ELR (cell line): ENCODE data around the gene LDLRAD1.
"Not testable (repeated sequence)": the region's sequence is repeated elsewhere in the genome, so short reads cannot be mapped to it uniquely, and the experiment has no call there.

Source experiments
- DNase-seq: peaks from one replicate; pipeline ENCODE4 v3.0.0-alpha.2; 2015; ENCODE audit warnings: low read depth

Gene LDLRAD1

DNA sequence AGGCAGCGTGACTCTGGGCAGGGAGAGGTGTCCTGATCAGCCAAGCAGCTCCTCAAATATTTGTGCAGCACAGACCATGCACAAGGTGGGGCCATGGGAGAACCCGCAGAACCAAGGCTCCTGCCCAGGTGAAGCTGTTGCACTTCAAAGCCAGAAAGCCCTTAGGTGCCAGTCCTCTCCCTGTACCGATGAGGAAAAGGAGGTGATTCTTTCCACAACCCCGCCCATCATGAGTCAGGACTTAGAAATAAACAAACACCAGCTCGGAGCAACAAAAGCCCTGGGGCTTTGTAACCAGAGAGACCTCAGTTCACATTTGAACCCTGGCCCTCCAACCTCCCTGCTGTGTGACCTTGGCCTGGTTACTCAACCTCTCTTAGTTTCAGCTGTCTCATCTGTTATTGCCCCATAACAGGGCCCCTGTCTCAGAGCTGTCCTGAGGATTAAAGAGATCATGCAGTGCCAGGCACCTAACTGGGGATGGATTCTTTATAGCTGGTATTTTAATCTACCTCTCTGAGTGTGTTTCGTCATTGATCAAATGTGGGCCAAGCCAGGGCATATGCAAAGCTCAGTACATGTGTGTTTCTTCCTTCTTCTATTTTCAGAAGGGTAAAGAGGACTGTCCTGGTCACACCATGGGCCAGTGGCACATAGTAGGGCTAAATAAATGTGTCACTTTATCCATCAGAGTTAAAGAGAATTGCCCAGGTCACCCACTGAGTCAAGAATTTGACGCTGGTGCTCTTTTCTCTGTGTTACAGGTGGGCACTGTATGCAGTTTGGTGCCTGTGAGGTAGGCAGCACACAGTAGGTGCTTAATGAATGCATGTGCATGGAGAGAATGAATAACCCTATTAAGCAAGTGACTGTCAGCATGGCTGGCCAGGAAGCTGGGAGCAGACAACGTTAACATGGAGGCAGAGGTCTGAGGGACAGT, 1.4 kb downstream of the LDLRAD1 start:
- DNase-seq, result peak; percentile 81

DNA sequence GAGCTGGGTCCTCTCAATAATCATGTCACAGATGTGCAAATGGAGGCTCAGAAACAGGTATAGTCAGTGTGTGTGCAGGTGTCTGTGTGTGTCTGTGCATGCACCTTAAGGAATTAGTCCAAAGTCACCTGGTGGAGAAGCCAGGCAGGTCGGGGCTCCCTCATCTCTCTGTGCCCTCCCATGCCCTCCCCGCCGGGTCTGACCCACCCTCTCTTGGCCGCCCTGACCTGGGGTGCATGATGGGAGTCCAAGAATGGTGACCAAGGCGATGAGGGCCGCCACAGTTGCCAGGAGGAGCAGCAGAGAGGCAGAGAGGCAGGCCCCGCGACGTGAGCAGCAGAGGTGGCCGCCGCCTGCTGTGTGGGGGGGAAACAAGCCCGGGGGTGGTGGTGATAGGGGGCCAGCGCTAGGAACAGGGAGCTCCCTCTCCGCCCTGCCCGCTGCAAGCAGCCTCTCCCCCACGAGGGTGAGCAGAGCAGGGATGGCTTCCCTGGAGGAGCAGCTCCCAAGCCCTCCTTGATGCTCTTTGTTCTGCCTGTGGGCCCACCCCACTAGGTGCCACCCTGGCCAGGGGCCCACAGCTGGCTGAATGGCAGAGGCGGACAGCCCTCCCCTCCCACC, 3.9 kb downstream of the LDLRAD1 start:
- DNase-seq, result no peak

DNA sequence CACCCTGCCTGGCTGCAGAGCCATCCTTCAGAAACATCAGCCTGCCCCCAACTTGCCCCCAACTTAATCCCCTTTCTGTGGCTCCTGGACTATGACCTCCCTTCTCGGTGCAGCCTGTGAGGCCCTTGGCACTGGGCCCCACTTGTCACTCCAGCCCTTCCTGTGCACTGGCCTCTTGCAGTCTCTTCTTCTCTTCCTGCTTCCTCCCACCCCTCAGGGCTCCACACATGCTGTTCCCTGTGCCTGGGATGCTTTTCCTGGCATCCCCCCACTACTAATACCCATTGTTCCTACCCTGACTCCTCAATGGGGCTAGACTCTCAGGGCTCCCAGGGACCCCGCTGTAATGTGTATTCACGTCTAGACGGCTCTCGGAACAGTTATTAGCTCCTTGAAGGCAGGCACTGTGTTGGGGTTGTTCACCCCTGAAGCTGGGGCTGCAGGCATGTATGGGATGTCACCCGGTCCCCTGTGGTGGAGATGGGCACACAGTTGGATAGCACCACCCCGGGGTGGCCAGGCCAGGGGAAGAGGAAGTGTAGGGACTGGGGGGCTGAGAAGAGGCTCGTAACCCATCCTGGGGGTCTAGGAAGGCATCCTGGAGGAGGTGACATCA, 4.5 kb downstream of the LDLRAD1 start:
- no peak for DNase-seq

DNA sequence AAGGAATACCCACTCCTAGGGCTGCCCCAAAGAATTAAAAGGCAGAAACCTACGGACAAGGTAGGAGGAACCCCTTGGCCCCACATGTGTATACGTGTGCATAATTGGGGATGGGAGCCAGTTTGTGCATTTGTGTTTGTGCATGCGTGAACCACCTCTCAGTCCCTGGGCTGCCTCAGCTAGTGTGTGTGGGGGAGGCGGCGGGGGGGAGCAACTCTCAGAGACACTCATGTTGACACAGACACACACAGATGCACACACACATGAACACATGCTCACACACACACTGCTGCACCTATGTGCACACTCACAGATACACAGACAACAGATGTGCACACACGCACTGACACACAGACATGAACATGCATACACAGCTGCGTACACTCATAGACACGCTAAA, 5.1 kb downstream of the LDLRAD1 start:
- no peak for DNase-seq

DNA sequence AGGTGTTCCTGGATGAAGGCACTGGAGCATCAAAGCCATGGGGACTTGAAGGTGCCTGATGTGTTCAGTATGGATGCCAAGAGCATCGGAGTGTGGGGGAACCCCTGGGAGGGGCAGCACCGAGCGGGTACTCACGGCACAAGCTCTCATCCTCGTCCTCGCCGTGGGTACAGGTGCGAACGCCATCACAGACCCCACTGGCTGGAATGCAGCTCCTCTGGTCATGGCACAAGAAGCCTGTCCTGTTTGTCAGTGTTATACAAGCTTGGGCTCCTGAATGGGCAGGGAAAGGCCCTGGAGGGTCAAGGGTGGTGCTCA, 6.0 kb downstream of the LDLRAD1 start:
- no peak for DNase-seq

DNA sequence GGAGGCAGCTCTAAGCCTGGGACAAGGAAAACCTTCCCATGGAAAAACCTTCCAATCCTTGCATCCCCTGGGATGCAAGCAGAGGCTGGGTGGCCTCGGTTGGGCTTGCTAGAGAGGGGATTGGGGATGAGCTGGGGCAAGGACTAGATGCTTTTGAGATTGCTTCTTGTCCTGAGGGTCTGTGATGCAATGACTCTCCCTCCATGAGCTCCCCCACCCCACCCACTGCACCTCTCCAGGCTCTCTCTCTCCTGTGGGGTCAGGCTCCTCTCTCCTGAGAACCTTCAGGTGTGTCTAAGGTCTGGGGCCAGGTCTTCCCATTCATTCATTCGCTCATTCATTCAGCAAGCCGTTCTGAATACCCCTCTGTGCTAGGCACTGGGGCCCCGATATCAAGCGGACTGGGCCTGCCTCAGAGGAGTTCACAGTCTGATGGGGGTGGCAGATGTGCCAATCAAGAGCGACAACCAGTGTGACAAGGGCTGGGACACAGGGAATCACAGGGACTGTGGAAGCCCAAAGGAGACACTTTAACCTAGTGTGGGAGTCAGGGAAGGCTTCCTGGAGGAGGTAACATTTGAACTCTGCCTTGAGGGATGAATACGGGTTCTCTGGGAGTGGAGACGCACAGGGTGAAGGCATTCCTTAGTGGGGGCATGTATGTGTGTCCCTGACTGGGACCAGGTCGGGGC, 6.5 kb downstream of the LDLRAD1 start:
- no peak for DNase-seq

DNA sequence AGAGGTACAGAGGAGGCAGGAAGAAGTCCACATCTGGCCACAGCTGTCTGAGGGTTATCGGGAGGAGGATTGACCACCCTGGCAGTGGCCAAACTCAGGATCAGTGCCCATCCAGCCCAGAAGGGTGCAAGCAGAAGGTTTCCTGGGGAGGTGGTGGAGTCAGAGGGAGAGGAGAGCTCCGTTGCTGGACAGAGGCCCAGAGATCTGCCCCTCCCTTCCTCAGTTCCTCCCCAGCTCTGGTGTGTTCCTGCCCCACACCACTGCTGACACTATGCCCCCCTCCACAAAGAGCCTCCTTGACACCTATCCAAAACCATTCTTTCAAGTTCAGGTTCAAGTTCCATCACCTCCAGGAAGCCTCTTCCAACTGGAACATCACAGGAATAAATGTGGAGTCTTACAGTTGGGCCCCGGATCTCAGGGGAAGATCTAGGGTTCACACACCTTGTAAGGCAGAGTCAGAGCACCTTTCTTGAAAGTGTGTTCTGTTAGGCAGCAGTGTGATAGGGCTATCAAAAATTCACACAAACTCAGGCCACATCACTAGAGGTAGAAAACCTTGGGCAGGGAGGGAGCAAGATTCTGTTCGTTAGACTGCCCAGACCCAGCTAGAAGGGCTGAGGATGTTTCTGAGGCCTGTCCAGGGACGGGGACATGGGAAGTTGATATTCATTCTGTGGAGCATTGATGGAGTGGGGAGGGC, 7.4 kb downstream of the LDLRAD1 start:
- DNase-seq, result no peak

DNA sequence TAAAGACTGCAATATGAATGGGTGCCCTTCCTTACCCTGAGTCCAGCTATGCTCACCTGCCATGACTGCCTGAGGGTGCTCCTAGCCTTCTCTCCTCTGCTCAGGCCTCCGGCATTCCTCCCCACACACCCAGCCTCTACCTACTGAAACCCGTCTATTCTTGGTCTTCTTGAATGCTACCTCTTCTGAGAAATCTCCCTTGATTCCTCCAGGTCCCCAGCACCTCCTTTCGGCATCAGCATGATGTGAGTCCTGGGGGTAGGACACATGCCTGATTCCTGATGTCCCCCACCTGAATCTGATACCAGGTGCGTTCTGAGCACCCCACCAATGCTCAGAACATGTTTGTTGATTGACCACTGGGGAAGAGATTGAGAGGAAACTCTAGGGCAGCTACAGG, 8.6 kb downstream of the LDLRAD1 start:
- no peak for DNase-seq

DNA sequence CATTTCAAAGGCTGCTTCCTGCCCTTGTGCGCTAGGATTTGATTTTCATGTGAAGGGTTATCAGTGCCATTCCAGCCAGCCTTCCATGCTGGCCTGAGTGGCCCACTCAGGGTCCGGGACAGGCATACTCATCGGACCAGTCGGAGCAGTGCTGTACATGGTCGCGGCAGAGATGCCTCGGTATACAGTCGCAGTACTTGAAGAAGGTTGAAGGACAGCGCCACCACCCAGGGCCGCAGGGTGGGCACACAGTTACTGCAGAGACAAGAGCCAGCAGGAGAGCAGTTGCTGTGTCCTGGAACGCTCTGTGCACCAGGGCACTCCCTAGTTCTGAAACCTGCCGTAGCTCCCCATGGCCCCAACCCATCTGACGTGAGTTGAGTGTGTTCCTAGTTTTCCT, 9.1 kb downstream of the LDLRAD1 start:
- no peak for DNase-seq

DNA sequence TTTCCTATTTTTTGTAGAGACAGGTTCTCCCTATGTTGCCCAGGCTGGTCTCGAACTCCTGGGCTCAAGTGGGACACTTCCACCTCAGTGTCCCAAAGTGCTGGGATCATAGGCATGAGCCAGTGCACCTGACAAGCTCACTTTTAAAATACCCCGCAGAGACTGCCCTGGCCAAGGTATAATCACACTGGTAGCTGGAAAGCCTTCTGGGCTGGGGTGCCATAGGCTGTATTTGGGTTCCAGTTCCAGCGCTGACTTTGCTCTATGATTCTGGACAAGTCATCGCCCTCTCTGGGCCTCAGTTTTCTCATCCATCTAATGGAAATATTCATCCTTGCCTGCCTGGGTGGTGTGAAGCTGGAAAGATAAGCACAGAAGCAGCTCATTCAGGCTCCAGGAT, 10.4 kb downstream of the LDLRAD1 start:
- no peak for DNase-seq

DNA sequence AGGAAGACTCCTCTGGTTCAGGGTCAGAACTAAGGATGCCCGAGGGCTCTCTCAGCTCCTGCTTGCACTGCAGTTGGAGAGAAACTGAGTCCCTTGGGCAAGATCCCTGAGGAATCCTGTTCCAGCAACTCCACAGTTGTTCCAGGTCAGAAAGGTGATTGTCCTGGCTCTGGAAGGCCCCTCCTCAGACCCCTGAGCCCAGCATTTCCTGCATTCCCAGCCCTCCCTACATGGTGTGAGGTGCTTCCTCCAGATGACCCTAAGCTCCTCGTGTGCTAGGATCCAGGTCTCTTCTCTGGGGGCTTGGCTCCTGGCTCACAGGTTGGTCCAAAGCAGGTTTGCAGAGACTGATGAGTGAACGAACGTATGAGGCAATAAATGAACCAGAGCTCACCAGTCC, 11.5 kb downstream of the LDLRAD1 start:
- no peak for DNase-seq

DNA sequence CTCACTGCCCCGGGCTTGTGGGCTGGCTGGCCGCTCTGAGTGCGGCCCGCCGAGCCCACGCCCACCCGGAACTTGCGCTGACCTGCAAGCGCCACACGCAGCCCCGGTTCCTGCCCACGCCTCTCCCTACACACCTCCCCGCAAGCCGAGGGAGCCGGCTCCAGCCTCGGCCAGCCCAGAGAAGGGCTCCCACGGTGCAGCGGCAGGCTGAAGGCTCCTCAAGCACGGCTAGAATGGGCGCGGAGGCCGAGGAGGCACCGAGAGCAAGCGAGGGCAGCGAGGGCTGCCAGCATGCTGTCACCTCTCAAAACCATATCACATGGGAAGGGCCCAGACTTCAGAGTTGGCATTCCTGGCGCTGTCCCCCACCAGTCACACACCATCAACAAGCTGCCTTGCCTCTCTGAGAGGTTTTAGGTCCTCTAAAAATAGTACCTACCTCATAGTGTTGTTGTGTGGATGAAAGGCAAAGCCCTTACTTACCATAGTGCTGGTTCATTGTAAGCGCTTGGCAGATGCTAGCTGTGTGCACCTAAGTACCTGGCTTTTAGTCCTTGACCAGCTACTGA, 13.4 kb downstream of the LDLRAD1 start:
- DNase-seq, result no peak

DNA sequence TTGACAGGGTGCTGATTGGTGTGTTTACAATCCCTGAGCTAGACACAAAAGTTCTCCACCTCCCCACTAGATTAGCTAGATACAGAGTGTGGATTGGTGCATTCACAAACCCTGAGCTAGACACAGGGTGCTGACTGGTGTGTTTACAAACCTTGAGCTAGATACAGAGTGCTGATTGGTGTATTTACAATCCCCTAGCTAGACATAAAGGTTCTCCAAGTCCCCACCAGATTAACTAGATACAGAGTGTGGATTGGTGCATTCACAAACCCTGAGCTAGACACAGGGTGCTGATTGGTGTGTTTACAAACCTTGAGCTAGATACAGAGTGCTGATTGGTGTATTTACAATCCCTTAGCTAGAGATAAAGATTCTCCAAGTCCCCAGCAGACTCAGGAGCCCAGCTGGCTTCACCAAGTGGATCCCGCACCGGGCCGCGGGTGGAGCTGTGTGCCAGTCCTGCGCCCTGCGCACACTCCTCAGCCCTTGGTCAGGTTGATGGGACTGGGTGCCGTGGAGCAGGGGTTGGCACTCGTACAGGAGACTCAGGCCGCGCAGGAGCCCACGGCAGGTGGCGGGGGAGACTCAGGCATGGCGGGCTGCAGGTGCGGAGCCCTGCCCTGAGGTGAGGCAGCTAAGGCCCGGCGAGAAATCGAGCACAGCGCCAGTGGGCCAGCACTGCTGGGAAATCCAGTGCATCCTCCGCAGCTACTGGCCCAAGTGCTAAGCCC, 14.1 kb downstream of the LDLRAD1 start:
- DNase-seq, result not testable (repeated sequence)

DNA sequence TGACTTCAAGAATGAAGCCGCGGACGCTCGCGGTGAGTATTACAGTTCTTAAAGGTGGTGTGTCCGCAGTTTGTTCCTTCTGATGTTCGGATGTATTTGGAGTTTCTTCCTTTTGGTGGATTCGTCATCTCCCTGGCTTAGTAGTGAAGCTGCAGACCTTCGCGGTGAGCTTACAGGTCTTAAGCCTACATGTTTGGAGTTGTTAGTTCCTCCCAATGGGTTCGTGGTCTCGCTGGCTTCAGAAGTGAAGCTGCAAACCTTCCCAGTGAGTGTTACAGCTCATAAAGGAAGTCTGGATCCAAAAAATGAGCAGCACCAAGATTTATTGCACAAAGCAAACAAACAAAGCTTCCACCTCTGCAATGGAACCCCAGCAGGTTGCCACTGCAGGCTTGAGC, 14.7 kb downstream of the LDLRAD1 start:
- no peak for DNase-seq

DNA sequence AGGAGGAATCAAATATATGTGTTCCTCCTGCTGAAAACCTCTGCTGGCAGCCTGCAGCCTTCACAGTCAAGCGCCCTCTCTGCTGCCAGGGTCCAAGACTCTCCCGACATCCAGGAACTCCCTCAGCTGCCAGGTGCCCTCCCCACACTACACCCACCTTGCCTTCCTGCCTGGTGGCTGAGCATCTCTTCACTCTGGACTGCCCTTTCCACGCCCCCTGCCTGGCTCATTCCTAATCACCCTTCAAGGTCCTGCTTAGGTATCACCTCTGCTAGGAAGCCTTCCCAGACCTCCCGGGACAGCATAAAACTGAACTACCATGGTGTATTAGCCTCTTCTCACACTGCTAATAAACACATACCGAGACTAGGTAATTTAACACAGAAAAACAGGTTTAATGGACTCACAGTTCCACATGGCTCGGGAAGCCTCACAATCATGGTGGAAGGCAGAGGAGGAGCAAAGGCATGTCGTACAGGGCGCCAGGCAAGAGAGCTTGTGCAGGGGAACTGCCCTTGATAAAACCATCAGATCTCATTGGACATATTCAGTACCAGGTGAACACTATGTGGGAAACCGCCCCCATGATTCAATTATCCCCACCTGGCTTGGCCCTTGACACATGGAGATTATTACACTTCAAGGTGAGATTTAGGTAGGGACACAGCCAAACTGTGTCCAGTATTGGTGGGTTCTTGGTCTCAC, 15.3 kb downstream of the LDLRAD1 start:
- DNase-seq, result no peak

DNA sequence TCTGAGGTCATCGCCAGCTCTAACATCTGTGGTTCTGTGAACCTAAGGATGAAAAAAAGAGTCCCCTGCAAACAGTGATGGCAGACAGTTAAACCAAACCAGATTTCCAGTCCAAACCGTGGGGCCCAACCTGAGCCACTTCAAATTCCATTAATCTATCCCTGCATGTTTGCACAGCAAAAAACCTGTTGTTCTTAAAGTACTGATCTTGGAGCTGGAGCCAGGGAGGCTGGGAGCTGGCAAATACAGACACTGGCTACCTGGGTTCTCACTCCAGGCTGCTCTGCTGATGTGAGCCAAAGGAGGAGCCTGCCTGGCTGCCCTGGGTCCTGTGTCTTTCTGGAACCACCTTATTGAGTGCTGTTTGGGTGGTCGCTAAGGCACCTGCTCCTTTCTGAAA, 16.4 kb downstream of the LDLRAD1 start:
- DNase-seq, result no peak

DNA sequence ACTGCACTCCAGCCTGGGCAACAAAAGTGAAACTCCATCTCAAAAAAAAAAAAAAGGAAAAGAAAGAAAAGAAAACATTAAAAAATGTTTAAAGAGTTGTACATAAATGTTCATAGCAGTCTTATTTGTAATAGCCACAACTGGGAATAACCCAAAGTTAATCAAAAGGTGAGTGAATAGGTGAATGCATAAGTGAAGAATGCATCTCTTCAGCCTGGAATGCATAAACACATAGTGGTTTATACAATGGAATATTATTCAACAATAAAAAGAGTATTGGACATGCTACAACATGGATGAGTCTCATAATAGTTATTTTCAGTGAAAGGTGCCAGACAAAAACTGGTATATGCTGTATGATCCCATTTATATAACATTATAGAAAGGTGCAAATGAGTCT, 18.1 kb downstream of the LDLRAD1 start:
- DNase-seq, result no peak

DNA sequence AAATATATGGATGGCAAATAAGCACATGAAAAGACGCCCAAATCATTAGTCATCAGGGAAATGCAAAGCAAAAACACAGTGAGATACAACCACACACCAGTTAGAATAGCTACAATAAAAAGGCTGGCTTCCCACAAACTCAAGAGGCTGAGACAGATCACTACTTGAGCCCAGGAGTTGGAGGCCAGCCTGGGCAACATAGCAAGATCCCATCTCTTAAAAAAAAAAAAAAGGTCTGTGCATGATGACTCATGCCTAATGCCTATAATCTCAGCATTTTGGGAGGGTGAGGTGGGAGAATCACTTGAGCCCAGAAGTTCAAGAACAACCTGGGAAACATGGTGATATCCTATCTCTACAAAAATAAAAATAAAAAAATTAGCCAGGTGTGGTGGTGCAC, 19.8 kb downstream of the LDLRAD1 start:
- no peak for DNase-seq

DNA sequence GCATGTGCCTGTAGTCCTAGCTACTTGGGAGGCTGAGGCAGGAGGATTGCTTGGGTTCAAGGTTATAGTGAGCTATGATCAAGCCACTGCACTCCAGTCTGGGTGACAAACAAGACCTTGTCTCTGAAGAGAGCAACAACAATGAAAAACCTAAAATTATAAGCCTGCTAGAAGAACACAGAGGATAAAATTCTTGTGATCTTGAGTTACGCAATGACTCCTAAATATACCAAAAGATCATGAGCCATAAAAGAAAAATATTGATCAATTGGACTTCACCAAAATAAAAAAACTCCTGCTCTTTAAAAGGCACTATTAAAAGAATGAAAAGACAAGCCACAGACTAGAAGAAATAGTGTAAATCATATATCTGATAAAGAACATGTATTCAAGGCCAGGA, 22.3 kb downstream of the LDLRAD1 start:
- DNase-seq, result no peak

DNA sequence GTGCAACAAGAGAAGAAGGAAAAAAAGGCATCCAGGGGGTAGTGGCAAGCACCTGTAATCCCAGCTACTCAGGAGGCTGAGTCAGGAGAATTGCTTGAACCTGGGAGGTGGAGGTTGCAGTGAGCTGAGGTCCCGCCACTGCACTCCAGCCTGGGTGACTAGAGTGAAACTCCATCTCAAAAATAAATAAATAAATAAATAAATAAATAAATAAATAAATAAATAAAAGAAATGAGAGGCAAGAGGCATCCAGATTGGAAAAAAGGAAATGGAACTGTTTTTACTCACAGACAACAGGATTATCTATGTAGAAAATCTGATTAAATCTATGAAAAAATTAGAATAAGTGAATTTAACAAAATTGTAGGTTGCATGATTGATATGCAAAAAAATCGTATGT, 23.5 kb downstream of the LDLRAD1 start:
- DNase-seq, result not testable (repeated sequence)
